Mammary epithelial cell (primary cell): ENCODE measurements around the gene C7orf33.

Experiments used
- EZH2 ChIP-seq: IDR thresholded peaks from 2 replicates; pipeline ENCODE4 v1.6.1; 2012; ENCODE audit warnings: low read length, inconsistent platforms, borderline replicate concordance
- TF ChIP-seq, protein P1 (sequence below), 2 donors: IDR thresholded peaks in 1 of 2; conservative IDR thresholded peaks in 1 of 2; 2 replicates each; pipeline ENCODE4 v1.5.1; 2011 to 2012; ENCODE audit warnings: inconsistent platforms in 2 of 2, low read length in 2 of 2, mild to moderate bottlenecking in 2 of 2, control low read depth in 1 of 2, low read depth in 1 of 2; ENCODE audit not compliant: insufficient read depth in 1 of 2; ENCODE audit errors: extremely low read depth in 1 of 2

DNA sequence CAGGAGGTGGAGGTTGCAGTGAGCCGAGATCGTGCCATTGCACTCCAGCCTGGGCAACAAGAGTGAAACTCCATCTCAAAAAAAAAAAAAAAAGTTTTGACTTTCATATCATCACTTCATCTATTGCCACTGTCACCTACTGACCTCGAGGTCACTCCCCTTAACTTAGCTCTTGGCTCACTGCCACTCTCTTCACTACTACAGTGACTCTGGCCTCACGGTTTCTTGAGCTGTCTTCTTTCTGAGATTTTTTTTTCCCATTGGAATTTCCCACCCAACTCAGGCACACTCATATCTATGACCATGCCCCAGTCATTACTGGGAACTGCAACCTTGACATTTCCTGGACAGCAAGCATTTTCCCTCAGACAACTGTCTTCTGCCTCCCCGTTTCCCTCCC is 42.6 kb upstream of the C7orf33 start:
- TF ChIP-seq, protein P1, sequence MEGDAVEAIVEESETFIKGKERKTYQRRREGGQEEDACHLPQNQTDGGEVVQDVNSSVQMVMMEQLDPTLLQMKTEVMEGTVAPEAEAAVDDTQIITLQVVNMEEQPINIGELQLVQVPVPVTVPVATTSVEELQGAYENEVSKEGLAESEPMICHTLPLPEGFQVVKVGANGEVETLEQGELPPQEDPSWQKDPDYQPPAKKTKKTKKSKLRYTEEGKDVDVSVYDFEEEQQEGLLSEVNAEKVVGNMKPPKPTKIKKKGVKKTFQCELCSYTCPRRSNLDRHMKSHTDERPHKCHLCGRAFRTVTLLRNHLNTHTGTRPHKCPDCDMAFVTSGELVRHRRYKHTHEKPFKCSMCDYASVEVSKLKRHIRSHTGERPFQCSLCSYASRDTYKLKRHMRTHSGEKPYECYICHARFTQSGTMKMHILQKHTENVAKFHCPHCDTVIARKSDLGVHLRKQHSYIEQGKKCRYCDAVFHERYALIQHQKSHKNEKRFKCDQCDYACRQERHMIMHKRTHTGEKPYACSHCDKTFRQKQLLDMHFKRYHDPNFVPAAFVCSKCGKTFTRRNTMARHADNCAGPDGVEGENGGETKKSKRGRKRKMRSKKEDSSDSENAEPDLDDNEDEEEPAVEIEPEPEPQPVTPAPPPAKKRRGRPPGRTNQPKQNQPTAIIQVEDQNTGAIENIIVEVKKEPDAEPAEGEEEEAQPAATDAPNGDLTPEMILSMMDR (conservative IDR thresholded peaks at IDR 0.05 in 1 of 2, IDR thresholded peaks at IDR 0.05 in 1 of 2; ENCODE audit: extremely low read depth in 1 of 2, insufficient read depth in 1 of 2, low read depth in 1 of 2, low read length in 2 of 2), result no peak
- no peak for TF ChIP-seq EZH2
